Measurements from ENCODE around the gene STRBP.

DNA sequence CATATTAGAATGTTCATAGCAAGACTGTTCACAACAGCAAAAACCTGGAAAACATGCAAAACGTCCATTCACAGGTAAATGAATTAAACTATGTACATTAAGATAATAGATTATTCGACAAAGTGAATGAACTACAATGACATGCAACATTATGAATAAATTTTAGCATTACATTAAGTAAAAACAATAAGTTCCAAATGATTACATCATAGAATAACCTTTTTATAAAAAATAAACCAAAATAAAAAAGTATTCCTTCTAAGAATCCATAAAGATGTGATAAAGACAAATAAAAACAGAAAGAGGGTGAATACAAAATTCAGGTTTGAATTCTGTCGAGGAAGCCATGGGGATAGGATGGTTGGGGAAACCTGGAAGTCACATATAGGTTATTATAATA lies 57.3 kb downstream of the STRBP start:
- TF ChIP-seq, protein P1, sequence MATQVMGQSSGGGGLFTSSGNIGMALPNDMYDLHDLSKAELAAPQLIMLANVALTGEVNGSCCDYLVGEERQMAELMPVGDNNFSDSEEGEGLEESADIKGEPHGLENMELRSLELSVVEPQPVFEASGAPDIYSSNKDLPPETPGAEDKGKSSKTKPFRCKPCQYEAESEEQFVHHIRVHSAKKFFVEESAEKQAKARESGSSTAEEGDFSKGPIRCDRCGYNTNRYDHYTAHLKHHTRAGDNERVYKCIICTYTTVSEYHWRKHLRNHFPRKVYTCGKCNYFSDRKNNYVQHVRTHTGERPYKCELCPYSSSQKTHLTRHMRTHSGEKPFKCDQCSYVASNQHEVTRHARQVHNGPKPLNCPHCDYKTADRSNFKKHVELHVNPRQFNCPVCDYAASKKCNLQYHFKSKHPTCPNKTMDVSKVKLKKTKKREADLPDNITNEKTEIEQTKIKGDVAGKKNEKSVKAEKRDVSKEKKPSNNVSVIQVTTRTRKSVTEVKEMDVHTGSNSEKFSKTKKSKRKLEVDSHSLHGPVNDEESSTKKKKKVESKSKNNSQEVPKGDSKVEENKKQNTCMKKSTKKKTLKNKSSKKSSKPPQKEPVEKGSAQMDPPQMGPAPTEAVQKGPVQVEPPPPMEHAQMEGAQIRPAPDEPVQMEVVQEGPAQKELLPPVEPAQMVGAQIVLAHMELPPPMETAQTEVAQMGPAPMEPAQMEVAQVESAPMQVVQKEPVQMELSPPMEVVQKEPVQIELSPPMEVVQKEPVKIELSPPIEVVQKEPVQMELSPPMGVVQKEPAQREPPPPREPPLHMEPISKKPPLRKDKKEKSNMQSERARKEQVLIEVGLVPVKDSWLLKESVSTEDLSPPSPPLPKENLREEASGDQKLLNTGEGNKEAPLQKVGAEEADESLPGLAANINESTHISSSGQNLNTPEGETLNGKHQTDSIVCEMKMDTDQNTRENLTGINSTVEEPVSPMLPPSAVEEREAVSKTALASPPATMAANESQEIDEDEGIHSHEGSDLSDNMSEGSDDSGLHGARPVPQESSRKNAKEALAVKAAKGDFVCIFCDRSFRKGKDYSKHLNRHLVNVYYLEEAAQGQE (IDR thresholded peaks at IDR 0.05; ENCODE audit: insufficient read depth in 1 of 2, low read depth in 2 of 2, low read length in 2 of 2), result no peak
- TF ChIP-seq POLR2AphosphoS5 (IDR thresholded peaks at IDR 0.05; ENCODE audit: low read depth, low read length) (no peak), TAF1 (IDR thresholded peaks at IDR 0.05; ENCODE audit: borderline replicate concordance, insufficient read depth, low read length) (no peak), SIN3A (IDR thresholded peaks at IDR 0.05; ENCODE audit: borderline replicate concordance, insufficient read depth, low read length) (no peak), FOXP2 (optimal IDR thresholded peaks at IDR 0.05; ENCODE audit: borderline replicate concordance, extremely low read depth, extremely low read length, insufficient read depth) (no peak)

All from PFSK-1 (cell line).